Panc1 (cell line): ENCODE data around the gene MINK1.

Source experiments
- POLR2AphosphoS5 ChIP-seq: IDR thresholded peaks from 2 replicates; pipeline ENCODE4 v1.6.1; 2012; ENCODE audit warnings: mild to moderate bottlenecking, low read depth, low read length, moderate library complexity
- SIN3A ChIP-seq: IDR thresholded peaks from 2 replicates; pipeline ENCODE4 v1.6.1; 2012; ENCODE audit warnings: low read depth, mild to moderate bottlenecking, low read length, moderate library complexity, borderline replicate concordance; ENCODE audit not compliant: insufficient read depth
- TCF7L2 ChIP-seq: IDR thresholded peaks from 2 replicates; pipeline ENCODE4 v1.6.1; 2011; ENCODE audit warnings: mild to moderate bottlenecking, low read depth, low read length, inconsistent platforms
- TF ChIP-seq, protein P1 (sequence below): fragments of 450-650 bp; IDR thresholded peaks from 2 replicates; pipeline ENCODE4 v1.5.1; 2017; ENCODE audit warnings: mild to moderate bottlenecking
- TF ChIP-seq, protein P2 (sequence below), 2 experiments: IDR thresholded peaks; 2 replicates each; pipeline ENCODE4 v1.6.1; 2011 to 2012; ENCODE audit warnings: low read depth in 2 of 2, control low read depth in 1 of 2, low read length in 1 of 2, mild to moderate bottlenecking in 1 of 2, moderate library complexity in 1 of 2; ENCODE audit not compliant: insufficient read depth in 1 of 2

DNA sequence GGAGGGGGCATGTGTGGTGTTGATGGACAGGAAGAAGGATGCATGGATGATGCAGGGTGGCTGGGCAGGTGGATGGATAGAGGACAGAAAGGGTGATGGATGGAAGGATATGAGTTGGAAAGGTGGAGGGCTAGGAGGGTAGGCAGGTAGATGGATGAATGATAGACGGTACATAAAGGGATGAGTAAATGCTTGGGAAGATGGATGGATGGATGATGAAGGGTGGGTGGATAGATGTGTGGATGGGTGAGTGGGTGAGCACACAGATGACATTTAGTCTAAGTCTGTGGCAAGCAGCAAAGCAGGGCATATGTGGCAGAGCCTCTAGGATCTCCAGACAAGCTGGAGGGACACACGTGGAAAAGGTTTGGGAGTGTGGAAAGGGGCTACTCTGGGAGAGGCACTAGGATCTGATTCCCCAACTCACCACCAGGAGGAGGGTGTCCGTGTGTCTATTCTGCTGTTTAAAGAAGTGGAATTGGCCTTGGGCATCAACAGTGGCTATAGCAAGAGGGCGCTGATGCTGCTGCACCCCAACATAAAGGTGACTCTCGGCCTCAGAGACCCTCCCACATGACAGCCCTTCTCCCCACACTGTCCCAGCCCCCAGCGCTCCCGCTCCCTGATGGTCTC lies 18.0 kb upstream of the MINK1 start:
- TF ChIP-seq, protein P1, sequence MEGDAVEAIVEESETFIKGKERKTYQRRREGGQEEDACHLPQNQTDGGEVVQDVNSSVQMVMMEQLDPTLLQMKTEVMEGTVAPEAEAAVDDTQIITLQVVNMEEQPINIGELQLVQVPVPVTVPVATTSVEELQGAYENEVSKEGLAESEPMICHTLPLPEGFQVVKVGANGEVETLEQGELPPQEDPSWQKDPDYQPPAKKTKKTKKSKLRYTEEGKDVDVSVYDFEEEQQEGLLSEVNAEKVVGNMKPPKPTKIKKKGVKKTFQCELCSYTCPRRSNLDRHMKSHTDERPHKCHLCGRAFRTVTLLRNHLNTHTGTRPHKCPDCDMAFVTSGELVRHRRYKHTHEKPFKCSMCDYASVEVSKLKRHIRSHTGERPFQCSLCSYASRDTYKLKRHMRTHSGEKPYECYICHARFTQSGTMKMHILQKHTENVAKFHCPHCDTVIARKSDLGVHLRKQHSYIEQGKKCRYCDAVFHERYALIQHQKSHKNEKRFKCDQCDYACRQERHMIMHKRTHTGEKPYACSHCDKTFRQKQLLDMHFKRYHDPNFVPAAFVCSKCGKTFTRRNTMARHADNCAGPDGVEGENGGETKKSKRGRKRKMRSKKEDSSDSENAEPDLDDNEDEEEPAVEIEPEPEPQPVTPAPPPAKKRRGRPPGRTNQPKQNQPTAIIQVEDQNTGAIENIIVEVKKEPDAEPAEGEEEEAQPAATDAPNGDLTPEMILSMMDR: no peak
- TF ChIP-seq, protein P2, sequence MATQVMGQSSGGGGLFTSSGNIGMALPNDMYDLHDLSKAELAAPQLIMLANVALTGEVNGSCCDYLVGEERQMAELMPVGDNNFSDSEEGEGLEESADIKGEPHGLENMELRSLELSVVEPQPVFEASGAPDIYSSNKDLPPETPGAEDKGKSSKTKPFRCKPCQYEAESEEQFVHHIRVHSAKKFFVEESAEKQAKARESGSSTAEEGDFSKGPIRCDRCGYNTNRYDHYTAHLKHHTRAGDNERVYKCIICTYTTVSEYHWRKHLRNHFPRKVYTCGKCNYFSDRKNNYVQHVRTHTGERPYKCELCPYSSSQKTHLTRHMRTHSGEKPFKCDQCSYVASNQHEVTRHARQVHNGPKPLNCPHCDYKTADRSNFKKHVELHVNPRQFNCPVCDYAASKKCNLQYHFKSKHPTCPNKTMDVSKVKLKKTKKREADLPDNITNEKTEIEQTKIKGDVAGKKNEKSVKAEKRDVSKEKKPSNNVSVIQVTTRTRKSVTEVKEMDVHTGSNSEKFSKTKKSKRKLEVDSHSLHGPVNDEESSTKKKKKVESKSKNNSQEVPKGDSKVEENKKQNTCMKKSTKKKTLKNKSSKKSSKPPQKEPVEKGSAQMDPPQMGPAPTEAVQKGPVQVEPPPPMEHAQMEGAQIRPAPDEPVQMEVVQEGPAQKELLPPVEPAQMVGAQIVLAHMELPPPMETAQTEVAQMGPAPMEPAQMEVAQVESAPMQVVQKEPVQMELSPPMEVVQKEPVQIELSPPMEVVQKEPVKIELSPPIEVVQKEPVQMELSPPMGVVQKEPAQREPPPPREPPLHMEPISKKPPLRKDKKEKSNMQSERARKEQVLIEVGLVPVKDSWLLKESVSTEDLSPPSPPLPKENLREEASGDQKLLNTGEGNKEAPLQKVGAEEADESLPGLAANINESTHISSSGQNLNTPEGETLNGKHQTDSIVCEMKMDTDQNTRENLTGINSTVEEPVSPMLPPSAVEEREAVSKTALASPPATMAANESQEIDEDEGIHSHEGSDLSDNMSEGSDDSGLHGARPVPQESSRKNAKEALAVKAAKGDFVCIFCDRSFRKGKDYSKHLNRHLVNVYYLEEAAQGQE (IDR thresholded peaks at IDR 0.05; ENCODE audit: insufficient read depth in 1 of 2, low read depth in 2 of 2, low read length in 1 of 2): no peak
- TF ChIP-seq POLR2AphosphoS5 (no peak), TCF7L2 (no peak), SIN3A (no peak)
